Stimulated activated naive B cell treated with anti-CD40 and anti-IgM and Interleukin-4, amounts not matched to agents 10 μg/mL and 1 μg/mL and 100 μg/mL, for 72 hours (primary cell): Measurements from ENCODE around the gene IFI44.
A peak's percentile ranks its signal among the peaks of the same experiment; 100 is the strongest.

Source experiments
- ATAC-seq, 2 donors: fragments of 150-1000 bp; cut with Tn5 transposase; replicated peaks; 2 replicates each; pipeline ENCODE4 v1.10.0; 2021; ENCODE audit warnings: moderate library complexity in 1 of 2
- DNase-seq: peaks from one replicate; pipeline ENCODE4 v3.0.0; 2021
- H3K27ac Mint-ChIP-seq: one replicate; pipeline ENCODE4 v1.8.0; 2022; ENCODE audit warnings: mild to moderate bottlenecking, mixed read lengths
- H3K27me3 Mint-ChIP-seq, 2 donors: one replicate each; pipeline ENCODE4 v1.8.0; 2022; ENCODE audit warnings: mixed read lengths in 2 of 2
- H3K36me3 Mint-ChIP-seq, 2 donors: one replicate each; pipeline ENCODE4 v1.8.0; 2022; ENCODE audit warnings: mixed read lengths in 2 of 2, mild to moderate bottlenecking in 1 of 2
- H3K4me1 Mint-ChIP-seq, 2 donors: one replicate each; pipeline ENCODE4 v1.8.0; 2022; ENCODE audit warnings: mixed read lengths in 2 of 2, mild to moderate bottlenecking in 1 of 2
- H3K4me3 Mint-ChIP-seq, 2 donors: one replicate each; pipeline ENCODE4 v1.8.0; 2022; ENCODE audit warnings: mild to moderate bottlenecking in 2 of 2, mixed read lengths in 2 of 2, moderate library complexity in 1 of 2
- H3K9me3 Mint-ChIP-seq, 2 donors: one replicate each; pipeline ENCODE4 v1.8.0; 2022; ENCODE audit warnings: mixed read lengths in 2 of 2, mild to moderate bottlenecking in 1 of 2

IFI44 gene

GRCh38 chr1:78649628-78650027 lies at the start of gene IFI44:
Gene IFI44 (plus strand): TSS chr1:78649831. CDS start chr1:78650196, 365 bp downstream.
- Mint-ChIP-seq H3K36me3 (peaks cover 9 to 11% of the 10 kb centered on the region in 2 donors), H3K27me3 (no peaks in the 10 kb centered on the region), H3K4me3 (peak within 1 kb of the TSS; percentile 70 to 75), H3K9me3 (peaks cover 11 to 18% of the 10 kb centered on the region in 2 donors), H3K4me1 (peaks cover 14 to 29% of the 10 kb centered on the region in 2 donors), H3K27ac (no peak within 1 kb of the TSS)
- ATAC-seq, result peak; percentile 92 to 95
- peak; percentile 21 for DNase-seq

- ATAC-seq, result no peak
- H3K27ac Mint-ChIP-seq, result no peak overlapping the region
- H3K4me3 Mint-ChIP-seq, result no peak overlapping the region
These were observed 48.6 kb upstream of the IFI44 start for GRCh38 chr1:78601068-78601467.

GRCh38 chr1:78603206-78603605 lies 46.4 kb upstream of the IFI44 start:
- Mint-ChIP-seq H3K27ac (no peak overlapping the region), H3K4me1 (no peaks in the 10 kb centered on the region), H3K27me3 (peaks cover 0 to under 1% of the 10 kb centered on the region in 2 donors), H3K9me3 (no peaks in the 10 kb centered on the region), H3K4me3 (no peak overlapping the region), H3K36me3 (no peaks in the 10 kb centered on the region)
- DNase-seq (no peak), ATAC-seq (no peak)

More at GRCh38 chr1:78601068-78601467, 48.6 kb upstream of the IFI44 start:
- no peaks in the 10 kb centered on the region for H3K36me3 Mint-ChIP-seq
- H3K9me3 Mint-ChIP-seq, result no peaks in the 10 kb centered on the region
- no peaks in the 10 kb centered on the region for H3K4me1 Mint-ChIP-seq
- no peaks in the 10 kb centered on the region for H3K27me3 Mint-ChIP-seq
- no peak for DNase-seq

- no peak overlapping the region for H3K4me3 Mint-ChIP-seq
- DNase-seq, result no peak
- no peaks in the 10 kb centered on the region for H3K36me3 Mint-ChIP-seq
- H3K9me3 Mint-ChIP-seq, result no peaks in the 10 kb centered on the region
- no peaks in the 10 kb centered on the region for H3K4me1 Mint-ChIP-seq
- no peak for ATAC-seq
- no peak overlapping the region for H3K27ac Mint-ChIP-seq
- H3K27me3 Mint-ChIP-seq, result peaks cover 9 to 10% of the 10 kb centered on the region in 2 donors
These were observed 45.0 kb upstream of the IFI44 start for GRCh38 chr1:78604643-78605042.

GRCh38 chr1:78606274-78606673 lies 43.4 kb upstream of the IFI44 start:
- no peak overlapping the region for H3K27ac Mint-ChIP-seq
- H3K4me1 Mint-ChIP-seq, result no peaks in the 10 kb centered on the region
- no peaks in the 10 kb centered on the region for H3K36me3 Mint-ChIP-seq
- no peak overlapping the region for H3K4me3 Mint-ChIP-seq
- H3K9me3 Mint-ChIP-seq, result no peaks in the 10 kb centered on the region
- no peak for DNase-seq
- ATAC-seq, result no peak
- H3K27me3 Mint-ChIP-seq, result peaks cover 9 to 10% of the 10 kb centered on the region in 2 donors

GRCh38 chr1:78607334-78607927 lies 42.2 kb upstream of the IFI44 start:
- Mint-ChIP-seq H3K36me3 (no peaks in the 10 kb centered on the region), H3K27me3 (peaks cover 9 to 10% of the 10 kb centered on the region in 2 donors), H3K4me3 (no peak overlapping the region), H3K27ac (no peak overlapping the region), H3K4me1 (no peaks in the 10 kb centered on the region), H3K9me3 (no peaks in the 10 kb centered on the region)
- no peak for DNase-seq
- ATAC-seq, result no peak

GRCh38 chr1:78607944-78608343 lies 41.7 kb upstream of the IFI44 start:
- H3K9me3 Mint-ChIP-seq, result no peaks in the 10 kb centered on the region
- no peaks in the 10 kb centered on the region for H3K36me3 Mint-ChIP-seq
- no peak overlapping the region for H3K27ac Mint-ChIP-seq
- ATAC-seq (no peak), DNase-seq (no peak)
- H3K4me1 Mint-ChIP-seq, result no peaks in the 10 kb centered on the region
- H3K27me3 Mint-ChIP-seq, result peaks cover 9 to 10% of the 10 kb centered on the region in 2 donors
- no peak overlapping the region for H3K4me3 Mint-ChIP-seq

DNA sequence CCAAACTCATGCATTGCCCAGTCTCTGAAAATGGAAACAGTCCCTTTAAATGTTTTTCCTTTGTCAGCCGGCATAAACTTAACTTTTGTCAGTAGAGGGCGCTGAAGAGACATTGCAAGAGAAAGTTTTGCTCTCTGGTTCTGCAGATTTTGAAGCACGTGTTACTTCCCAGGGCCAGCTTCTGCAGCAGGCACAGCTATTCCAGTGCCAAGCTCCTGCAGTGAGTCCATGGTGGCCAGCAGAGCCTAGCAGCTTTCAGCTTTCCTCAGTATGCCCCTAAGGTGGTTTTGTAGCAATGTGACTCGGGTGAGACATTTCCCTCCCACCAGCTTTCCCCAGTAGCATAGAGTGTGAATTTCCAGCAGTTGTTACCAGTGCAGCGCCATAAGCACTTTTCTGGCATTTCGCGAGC lies 32.0 kb upstream of the IFI44 start:
- ATAC-seq (peak; percentile 73 to 77), DNase-seq (peak; percentile 24)
- no peak overlapping the region for H3K27ac Mint-ChIP-seq
- H3K4me1 Mint-ChIP-seq, result peaks cover 19 to 38% of the 10 kb centered on the region in 2 donors
- peak overlapping the region in 1 of 2 donors; percentile 26 for H3K4me3 Mint-ChIP-seq
- no peaks in the 10 kb centered on the region for H3K27me3 Mint-ChIP-seq
- no peaks in the 10 kb centered on the region for H3K36me3 Mint-ChIP-seq
- H3K9me3 Mint-ChIP-seq, result no peaks in the 10 kb centered on the region

DNA sequence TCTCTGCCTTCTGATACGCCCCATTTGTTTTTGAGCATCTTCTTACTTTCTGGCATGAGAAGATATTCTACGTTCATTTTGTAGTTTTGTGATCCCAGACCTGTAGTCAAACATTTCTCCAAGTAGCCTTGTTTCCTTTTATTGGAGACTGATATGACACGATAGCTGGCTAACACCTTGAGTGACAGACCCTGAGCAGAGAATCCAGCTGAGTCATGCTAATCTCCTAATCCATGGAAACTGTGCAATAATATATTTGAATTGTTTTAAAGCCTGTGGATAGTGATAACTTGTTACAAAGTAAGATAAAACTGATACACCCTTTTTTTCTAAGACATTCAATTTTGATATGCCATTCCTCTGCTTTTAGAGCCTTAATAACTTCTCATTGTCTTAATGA lies 30.6 kb upstream of the IFI44 start:
- H3K9me3 Mint-ChIP-seq, result no peaks in the 10 kb centered on the region
- no peak overlapping the region for H3K27ac Mint-ChIP-seq
- DNase-seq, result no peak
- H3K4me3 Mint-ChIP-seq, result no peak overlapping the region
- H3K27me3 Mint-ChIP-seq, result no peaks in the 10 kb centered on the region
- H3K4me1 Mint-ChIP-seq, result peaks cover 21 to 52% of the 10 kb centered on the region in 2 donors
- ATAC-seq, result no peak
- H3K36me3 Mint-ChIP-seq, result no peaks in the 10 kb centered on the region

GRCh38 chr1:78619446-78619802 lies 30.2 kb upstream of the IFI44 start:
- H3K9me3 Mint-ChIP-seq, result no peaks in the 10 kb centered on the region
- no peaks in the 10 kb centered on the region for H3K27me3 Mint-ChIP-seq
- ATAC-seq (peak; percentile 17 to 21), DNase-seq (no peak)
- H3K27ac Mint-ChIP-seq, result peak overlapping the region; percentile 16
- H3K4me1 Mint-ChIP-seq, result peaks cover 22 to 56% of the 10 kb centered on the region in 2 donors
- no peaks in the 10 kb centered on the region for H3K36me3 Mint-ChIP-seq
- H3K4me3 Mint-ChIP-seq, result no peak overlapping the region

GRCh38 chr1:78619803-78620579 lies 29.6 kb upstream of the IFI44 start, which contains the start of gene IFI44L:
Gene IFI44L (plus strand): TSS chr1:78620448. CDS start chr1:78627916, 7,468 bp downstream.
- peak within 1 kb of the TSS; percentile 65 to 71 for H3K4me3 Mint-ChIP-seq
- H3K27me3 Mint-ChIP-seq, result no peaks in the 10 kb centered on the region
- DNase-seq, result peak; percentile 11
- peaks cover 24 to 61% of the 10 kb centered on the region in 2 donors for H3K4me1 Mint-ChIP-seq
- peak within 1 kb of the TSS; percentile 73 for H3K27ac Mint-ChIP-seq
- no peaks in the 10 kb centered on the region for H3K9me3 Mint-ChIP-seq
- H3K36me3 Mint-ChIP-seq, result peaks cover 0 to 3% of the 10 kb centered on the region in 2 donors
- peak; percentile 41 to 48 for ATAC-seq

- ATAC-seq (no peak), DNase-seq (no peak)
- Mint-ChIP-seq H3K27ac (no peak overlapping the region), H3K9me3 (no peaks in the 10 kb centered on the region), H3K36me3 (peaks cover 0 to 3% of the 10 kb centered on the region in 2 donors), H3K27me3 (no peaks in the 10 kb centered on the region), H3K4me1 (peaks cover 24 to 61% of the 10 kb centered on the region in 2 donors), H3K4me3 (peak overlapping the region; percentile 36 to 46)
These were observed 29.0 kb upstream of the IFI44 start for GRCh38 chr1:78620666-78621065.

DNA sequence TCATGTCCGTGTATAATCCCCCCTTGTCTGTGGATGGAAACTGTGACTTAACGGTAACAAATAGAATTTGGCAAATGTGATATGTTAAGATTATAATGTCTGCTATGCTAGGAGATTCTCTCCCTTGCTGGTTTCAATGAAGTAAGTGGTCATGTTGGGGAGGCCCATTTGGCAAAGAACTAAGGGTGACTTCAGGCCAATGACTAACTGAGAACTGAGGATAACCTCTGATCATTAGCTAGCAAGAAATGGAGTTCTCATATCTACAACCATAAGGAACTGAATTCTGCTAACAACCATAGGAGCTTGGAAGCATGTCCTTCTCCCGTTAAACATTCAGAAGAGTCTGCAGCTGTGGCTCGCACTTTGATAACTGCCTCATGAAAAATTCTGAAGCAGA lies 27.1 kb upstream of the IFI44 start:
- H3K4me3 Mint-ChIP-seq, result no peak overlapping the region
- no peak overlapping the region for H3K27ac Mint-ChIP-seq
- no peaks in the 10 kb centered on the region for H3K27me3 Mint-ChIP-seq
- DNase-seq, result no peak
- H3K9me3 Mint-ChIP-seq, result no peaks in the 10 kb centered on the region
- ATAC-seq, result no peak
- peaks cover 0 to 3% of the 10 kb centered on the region in 2 donors for H3K36me3 Mint-ChIP-seq
- peaks cover 24 to 65% of the 10 kb centered on the region in 2 donors for H3K4me1 Mint-ChIP-seq

GRCh38 chr1:78624035-78624434 lies 25.6 kb upstream of the IFI44 start:
- Mint-ChIP-seq H3K4me1 (peaks cover 19 to 59% of the 10 kb centered on the region in 2 donors), H3K27me3 (no peaks in the 10 kb centered on the region), H3K9me3 (no peaks in the 10 kb centered on the region), H3K36me3 (peaks cover 0 to 3% of the 10 kb centered on the region in 2 donors), H3K27ac (no peak overlapping the region), H3K4me3 (no peak overlapping the region)
- DNase-seq (no peak), ATAC-seq (no peak)

GRCh38 chr1:78627321-78627720 lies 22.3 kb upstream of the IFI44 start:
- Mint-ChIP-seq H3K4me3 (no peak overlapping the region), H3K27me3 (no peaks in the 10 kb centered on the region), H3K4me1 (peaks cover 8 to 34% of the 10 kb centered on the region in 2 donors), H3K36me3 (peaks cover 0 to 3% of the 10 kb centered on the region in 2 donors), H3K9me3 (no peaks in the 10 kb centered on the region), H3K27ac (no peak overlapping the region)
- DNase-seq, result no peak
- ATAC-seq, result no peak
